GM12864 (cell line): ENCODE data around the gene NTRK3.

ENCODE experiments used
- DNase-seq: peaks from one replicate; pipeline ENCODE4 v3.0.0-alpha.2; 2011; ENCODE audit warnings: low read depth
- H3K4me3 ChIP-seq: 2 replicates; pipeline ENCODE4 v1.5.1; 2011; ENCODE audit warnings: mild to moderate bottlenecking, low read depth, low read length, control low read depth
- CTCF ChIP-seq: IDR thresholded peaks from 2 replicates; pipeline ENCODE4 v1.5.1; 2011; ENCODE audit warnings: low read depth, mild to moderate bottlenecking, moderate library complexity, low read length, control low read depth, inconsistent platforms; ENCODE audit errors: missing control alignments

Gene NTRK3

GRCh38 chr15:88120026-88120425, 136.5 kb downstream of the NTRK3 start:
- TF ChIP-seq CTCF = no peak
- no peak for DNase-seq

GRCh38 chr15:88118741-88119140, 137.8 kb downstream of the NTRK3 start:
- TF ChIP-seq CTCF = no peak
- no peak for DNase-seq
- no peak overlapping the region for H3K4me3 ChIP-seq

More at GRCh38 chr15:88120026-88120425, 136.5 kb downstream of the NTRK3 start:
- H3K4me3 ChIP-seq = no peak overlapping the region

- TF ChIP-seq CTCF = no peak
- H3K4me3 ChIP-seq = no peak overlapping the region
- DNase-seq = no peak
Observed at GRCh38 chr15:88118035-88118434, 138.5 kb downstream of the NTRK3 start.

GRCh38 chr15:88115486-88116152, 140.9 kb downstream of the NTRK3 start:
- no peak overlapping the region for H3K4me3 ChIP-seq
- no peak for DNase-seq
- no peak for TF ChIP-seq CTCF

- no peak for TF ChIP-seq CTCF
- H3K4me3 ChIP-seq = no peak overlapping the region
- no peak for DNase-seq
Observed at GRCh38 chr15:88113613-88114308, 142.8 kb downstream of the NTRK3 start.

GRCh38 chr15:88108991-88109390, 147.5 kb downstream of the NTRK3 start:
- H3K4me3 ChIP-seq = no peak overlapping the region
- DNase-seq = no peak
- TF ChIP-seq CTCF = no peak
